HepG2 (cell line): Measurements from ENCODE around the gene PRDM12. TPM values are rescaled to one million over a fixed set of nuclear protein-coding genes. Genes with fewer than 3 reads are reported as not detected.
A peak's percentile ranks its signal among the peaks of the same experiment; 100 is the strongest.

ENCODE experiments used
- ATAC-seq: fragments of 200-7000 bp; cut with Tn5 transposase; 3 replicates; pipeline ENCODE4 v1.9.1; 2020; ENCODE audit warnings: mild to moderate bottlenecking, moderate library complexity
- BruUV-seq: library from RNA; stranded (reverse); fragments of 400-500 nt; replicated peaks from 2 replicates; lab custom pipeline; 2021; lab: Mats Ljungman, UMichigan
- CTCF ChIA-PET: fragments of 300-600 bp; formaldehyde crosslinking; extraction: SDS; loops from one replicate; lab custom pipeline; 2021; ENCODE audit warnings: low total read pairs, inconsistent platforms, low intra/inter-chr PET ratio; lab: Yijun Ruan, JAX
- POLR2A ChIA-PET: fragments of 350-600 bp; sonication (Branson Sonifier 250); formaldehyde crosslinking; loops from one replicate; lab custom pipeline; 2020; ENCODE audit warnings: antibody characterized with exemption, inconsistent platforms; lab: Yijun Ruan, JAX
- DNase-seq: peaks from one replicate; pipeline ENCODE4 v3.0.0-alpha.2; 2015; ENCODE audit warnings: low spot score
- FAIRE-seq: peaks from 3 replicates; lab custom pipeline; 2011; peaks lifted over from hg19 to GRCh38; lab: Jason Lieb, UNC
- H2AFZ ChIP-seq: one replicate; pipeline ENCODE4 v1.6.1; 2011; ENCODE audit warnings: low read length, inconsistent platforms
- H3K27ac ChIP-seq: fragments of 300-600 bp; 3 replicates; pipeline ENCODE4 v1.8.0; 2011; ENCODE audit warnings: mixed run types, mild to moderate bottlenecking, mixed read lengths, low read length, inconsistent platforms; ENCODE audit not compliant: insufficient read depth; ENCODE audit errors: extremely low read length
- H3K27me3 ChIP-seq, 2 experiments: fragments of 200-600 bp in 1 of 2; 2 replicates in 1 of 2; 3 replicates in 1 of 2; pipeline versions ENCODE4 v1.6.0 to v1.8.0; 2011; ENCODE audit warnings: low read length in 2 of 2, mild to moderate bottlenecking in 2 of 2, moderate library complexity in 2 of 2, inconsistent platforms in 1 of 2; ENCODE audit not compliant: insufficient read depth in 2 of 2, control insufficient read depth in 1 of 2
- H3K36me3 ChIP-seq, 2 experiments: fragments of 200-600 bp in 1 of 2; replicated peaks in 1 of 2; 2 replicates in 1 of 2; 3 replicates in 1 of 2; pipeline versions ENCODE4 v1.5.1 to v1.8.0; 2011; ENCODE audit warnings: low read length in 2 of 2, inconsistent platforms in 1 of 2; ENCODE audit not compliant: insufficient read depth in 2 of 2, control insufficient read depth in 1 of 2
- H3K4me1 ChIP-seq: 2 replicates; pipeline ENCODE4 v1.5.1; 2012; ENCODE audit warnings: low read length, inconsistent platforms; ENCODE audit not compliant: insufficient read depth
- H3K4me2 ChIP-seq: 2 replicates; pipeline ENCODE4 v1.6.0; 2011; ENCODE audit warnings: low read depth, low read length, inconsistent platforms
- H3K4me3 ChIP-seq, 3 experiments: fragments of 200-600 bp in 1 of 3; sonication (generic), shearing (Covaris generic) in 1 of 3; replicated peaks in 1 of 3; 2 replicates each; pipeline ENCODE4 v1.5.1; 2011 to 2016; ENCODE audit warnings: low read length in 3 of 3, inconsistent platforms in 2 of 3, low read depth in 2 of 3, mild to moderate bottlenecking in 2 of 3, control low read depth in 1 of 3, mixed read lengths in 1 of 3; ENCODE audit not compliant: insufficient read depth in 1 of 3
- H3K79me2 ChIP-seq: one replicate; pipeline ENCODE4 v1.6.1; 2011; ENCODE audit warnings: low read length, inconsistent platforms; ENCODE audit not compliant: insufficient read depth
- H3K9ac ChIP-seq: 2 replicates; pipeline ENCODE4 v1.6.0; 2011; ENCODE audit warnings: mild to moderate bottlenecking, low read depth, low read length, inconsistent platforms; ENCODE audit not compliant: insufficient read depth
- H3K9me3 ChIP-seq: 2 replicates; pipeline ENCODE4 v1.5.1; 2012; ENCODE audit warnings: mild to moderate bottlenecking, low read length
- H4K20me1 ChIP-seq: 2 replicates; pipeline ENCODE4 v1.6.0; 2011; ENCODE audit warnings: inconsistent platforms, mild to moderate bottlenecking, low read length, moderate library complexity; ENCODE audit not compliant: insufficient read depth
- ARHGAP35 ChIP-seq: sonication (generic); formaldehyde crosslinking; IDR thresholded peaks from 2 replicates; pipeline ENCODE4 v1.9.0; 2022; ENCODE audit warnings: mild to moderate bottlenecking, inconsistent platforms, moderate library complexity, missing genetic modification reagents, borderline replicate concordance
- CREM ChIP-seq, 2 experiments: sonication (generic) in 1 of 2; formaldehyde crosslinking in 1 of 2; IDR thresholded peaks; 2 replicates each; pipeline versions ENCODE4 v1.4.0 to v1.6.1; 2016 to 2020; ENCODE audit warnings: antibody characterized with exemption in 1 of 2, mild to moderate bottlenecking in 1 of 2, missing genetic modification reagents in 1 of 2
- ELF3 ChIP-seq: IDR thresholded peaks from 2 replicates; pipeline ENCODE4 v1.6.1; 2016; ENCODE audit warnings: missing genetic modification reagents, missing compliant biosample characterization
- FOXK1 ChIP-seq: sonication (generic); formaldehyde crosslinking; IDR thresholded peaks from 2 replicates; pipeline ENCODE4 v1.4.0; 2020; ENCODE audit warnings: low read depth, missing genetic modification reagents, borderline replicate concordance
- MTF2 ChIP-seq: sonication (generic); formaldehyde crosslinking; IDR thresholded peaks from 2 replicates; pipeline ENCODE4 v1.5.0; 2020; ENCODE audit warnings: missing genetic modification reagents, borderline replicate concordance
- RELA ChIP-seq: sonication (generic); formaldehyde crosslinking; IDR thresholded peaks from 2 replicates; pipeline ENCODE4 v1.4.0; 2020; ENCODE audit warnings: missing genetic modification reagents
- SATB2 ChIP-seq: sonication (generic); formaldehyde crosslinking; IDR thresholded peaks from 2 replicates; pipeline ENCODE4 v1.5.0; 2020; ENCODE audit warnings: missing genetic modification reagents
- TARDBP ChIP-seq: sonication (generic); formaldehyde crosslinking; IDR thresholded peaks from 2 replicates; pipeline ENCODE4 v1.8.0; 2022; ENCODE audit warnings: mild to moderate bottlenecking, missing genetic modification reagents
- ZNF317 ChIP-seq: sonication (generic); formaldehyde crosslinking; IDR thresholded peaks from 2 replicates; pipeline ENCODE4 v1.5.0; 2020; ENCODE audit warnings: mild to moderate bottlenecking, missing genetic modification reagents
- ZNF33B ChIP-seq: sonication (generic); formaldehyde crosslinking; IDR thresholded peaks from 2 replicates; pipeline ENCODE4 v1.5.1; 2020; ENCODE audit warnings: mild to moderate bottlenecking, missing genetic modification reagents
- ZSCAN29 ChIP-seq: sonication (generic); formaldehyde crosslinking; conservative IDR thresholded peaks from 2 replicates; pipeline ENCODE4 v1.4.0; 2020; ENCODE audit warnings: mild to moderate bottlenecking, missing genetic modification reagents
- WGBS: methylation state at CpG from one replicate; pipeline ENCODE4 v1.1.6; 2017; ENCODE audit warnings: low lambda C conversion rate; 5-methylcytosine and 5-hydroxymethylcytosine counted together
- in situ Hi-C: cut with HindIII; loops from 2 replicates; pipeline ENCODE4 v1.10.0; 2017; ENCODE audit warnings: low pct_unique_long_range_greater_than_20kb; ENCODE audit not compliant: extremely low pct_ligation_motif_present
- intact Hi-C: fragments of 100-400 bp; cut with micrococcal nuclease; formaldehyde crosslinking; loops from one replicate; pipeline ENCODE4 v1.10.0; 2022; ENCODE audit not compliant: unreplicated experiment
- polyA plus RNA-seq, 8 experiments: library from polyadenylated mRNA; depleted of rRNA in 3 of 8; stranded (reverse) in 7 of 8; unstranded in 1 of 8; fragments of >200 nt; fragmentation: Illumina TruSeq in 4 of 8; extraction: Trizol in 4 of 8; gene quantifications; 2 replicates each; pipeline versions ENCODE4 v1.2.1 to v1.2.3, GENCODE V29; 2011 to 2016; ENCODE audit warnings: low read depth in 4 of 8, missing spikeins in 1 of 8, mixed read lengths in 1 of 8; ENCODE audit not compliant: insufficient read depth in 1 of 8
- total RNA-seq, 5 experiments: library from RNA; depleted of rRNA; stranded (reverse); fragments of >200 nt; fragmentation: Illumina TruSeq; extraction: Trizol; gene quantifications; 2 replicates each; pipeline ENCODE4 v1.2.3, GENCODE V29; 2016; ENCODE audit warnings: low read depth in 1 of 5
- TF ChIP-seq, protein P1 (sequence below): sonication (generic); formaldehyde crosslinking; IDR thresholded peaks from 2 replicates; pipeline ENCODE4 v1.5.1; 2020; ENCODE audit warnings: missing genetic modification reagents, mild to moderate bottlenecking, borderline replicate concordance
- TF ChIP-seq, protein P2 (sequence below): sonication (generic); formaldehyde crosslinking; IDR thresholded peaks from 2 replicates; pipeline ENCODE4 v1.5.0; 2020; ENCODE audit warnings: mild to moderate bottlenecking, missing genetic modification reagents

PRDM12 gene
- total and polyA plus RNA-seq, 2 of the 13 experiments (the other 11 are each of a cell fraction or from before 2014, with no cell fraction given), result 0.04 to 0.07 TPM

DNA sequence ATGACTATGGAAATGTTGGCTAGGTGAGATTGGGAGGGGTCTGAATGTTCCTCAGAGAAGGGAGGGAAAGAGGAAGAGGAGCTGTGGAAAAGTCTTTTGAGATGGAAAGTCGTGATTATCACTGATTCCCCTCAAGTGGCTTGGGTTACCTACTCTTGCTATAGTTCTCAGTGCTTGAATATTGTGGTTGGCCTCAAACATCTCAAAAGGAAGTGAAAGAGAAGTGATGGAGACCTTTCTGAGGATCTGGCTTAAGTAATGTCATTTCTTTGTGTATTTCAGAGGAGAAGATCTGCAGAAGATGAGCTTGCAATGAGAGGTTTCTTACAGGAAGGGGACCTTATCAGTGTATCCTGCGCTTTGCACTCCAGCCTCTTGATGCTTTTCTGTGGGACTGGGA lies 34.7 kb downstream of the PRDM12 start:
- no TSS peak for BruUV-seq
- H4K20me1 ChIP-seq, result peaks cover 11% of the 10 kb centered on the region
- 100% methylated on average over 2 of the region's 2 CpGs for WGBS
- TF ChIP-seq, protein P1, sequence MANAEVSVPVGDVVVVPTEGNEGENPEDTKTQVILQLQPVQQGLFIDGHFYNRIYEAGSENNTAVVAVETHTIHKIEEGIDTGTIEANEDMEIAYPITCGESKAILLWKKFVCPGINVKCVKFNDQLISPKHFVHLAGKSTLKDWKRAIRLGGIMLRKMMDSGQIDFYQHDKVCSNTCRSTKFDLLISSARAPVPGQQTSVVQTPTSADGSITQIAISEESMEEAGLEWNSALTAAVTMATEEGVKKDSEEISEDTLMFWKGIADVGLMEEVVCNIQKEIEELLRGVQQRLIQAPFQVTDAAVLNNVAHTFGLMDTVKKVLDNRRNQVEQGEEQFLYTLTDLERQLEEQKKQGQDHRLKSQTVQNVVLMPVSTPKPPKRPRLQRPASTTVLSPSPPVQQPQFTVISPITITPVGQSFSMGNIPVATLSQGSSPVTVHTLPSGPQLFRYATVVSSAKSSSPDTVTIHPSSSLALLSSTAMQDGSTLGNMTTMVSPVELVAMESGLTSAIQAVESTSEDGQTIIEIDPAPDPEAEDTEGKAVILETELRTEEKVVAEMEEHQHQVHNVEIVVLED (CRISPR knock-in tag), result no peak
- TF ChIP-seq RELA (no peak), ZNF317 (CRISPR knock-in tag) (no peak), ARHGAP35 (no peak), FOXK1 (no peak), ZSCAN29 (CRISPR knock-in tag) (no peak), TARDBP (CRISPR knock-in tag) (no peak), ZNF33B (CRISPR knock-in tag) (no peak), ELF3 (CRISPR knock-in tag) (no peak), CREM (IDR thresholded peaks at IDR 0.05) (no peak), CREM (CRISPR knock-in tag; IDR thresholded peaks at IDR 0.05) (no peak), SATB2 (CRISPR knock-in tag) (no peak), MTF2 (CRISPR knock-in tag) (no peak)
- TF ChIP-seq, protein P2, sequence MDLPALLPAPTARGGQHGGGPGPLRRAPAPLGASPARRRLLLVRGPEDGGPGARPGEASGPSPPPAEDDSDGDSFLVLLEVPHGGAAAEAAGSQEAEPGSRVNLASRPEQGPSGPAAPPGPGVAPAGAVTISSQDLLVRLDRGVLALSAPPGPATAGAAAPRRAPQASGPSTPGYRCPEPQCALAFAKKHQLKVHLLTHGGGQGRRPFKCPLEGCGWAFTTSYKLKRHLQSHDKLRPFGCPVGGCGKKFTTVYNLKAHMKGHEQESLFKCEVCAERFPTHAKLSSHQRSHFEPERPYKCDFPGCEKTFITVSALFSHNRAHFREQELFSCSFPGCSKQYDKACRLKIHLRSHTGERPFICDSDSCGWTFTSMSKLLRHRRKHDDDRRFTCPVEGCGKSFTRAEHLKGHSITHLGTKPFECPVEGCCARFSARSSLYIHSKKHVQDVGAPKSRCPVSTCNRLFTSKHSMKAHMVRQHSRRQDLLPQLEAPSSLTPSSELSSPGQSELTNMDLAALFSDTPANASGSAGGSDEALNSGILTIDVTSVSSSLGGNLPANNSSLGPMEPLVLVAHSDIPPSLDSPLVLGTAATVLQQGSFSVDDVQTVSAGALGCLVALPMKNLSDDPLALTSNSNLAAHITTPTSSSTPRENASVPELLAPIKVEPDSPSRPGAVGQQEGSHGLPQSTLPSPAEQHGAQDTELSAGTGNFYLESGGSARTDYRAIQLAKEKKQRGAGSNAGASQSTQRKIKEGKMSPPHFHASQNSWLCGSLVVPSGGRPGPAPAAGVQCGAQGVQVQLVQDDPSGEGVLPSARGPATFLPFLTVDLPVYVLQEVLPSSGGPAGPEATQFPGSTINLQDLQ (CRISPR knock-in tag), result no peak
- TF ChIP-seq, all 625 proteins: peak for 0
- H3K27ac ChIP-seq, result peak overlapping the region; percentile 48
- FAIRE-seq (no peak), ATAC-seq (no peak), DNase-seq (no peak)
- peaks cover 57% of the 10 kb centered on the region for H3K4me1 ChIP-seq
- H3K36me3 ChIP-seq, result peaks cover 32 to 69% of the 10 kb centered on the region in 2 experiments
- CTCF ChIA-PET, result no interaction called here
- H3K9ac ChIP-seq, result no peak overlapping the region
- no peak overlapping the region; the same call in 1 of the 2 replicates for H3K4me2 ChIP-seq
- H3K4me3 ChIP-seq, result no peak overlapping the region
- POLR2A ChIA-PET, result interaction anchor here (1.0 kb wide), 1 partner anchor 10 kb away, joined by 3 read pairs; no protein-coding TSS in a partner anchor
- H2AFZ ChIP-seq, result no peak overlapping the region
- no peaks in the 10 kb centered on the region for H3K9me3 ChIP-seq
- intact Hi-C loops, result no loop called here
- in situ Hi-C loops, result no loop called here
- peaks cover 36% of the 10 kb centered on the region for H3K79me2 ChIP-seq
- H3K27me3 ChIP-seq, result peaks cover 0 to 3% of the 10 kb centered on the region in 2 experiments; a peak in 1 of 5 replicates
